Measurements from ENCODE around the gene SENP1. TPM values are rescaled to one million over a fixed set of nuclear protein-coding genes. Genes with fewer than 3 reads are reported as not detected.

Gene SENP1
- total RNA-seq, 1 donor from 2014 or later: 32.0 TPM

DNA sequence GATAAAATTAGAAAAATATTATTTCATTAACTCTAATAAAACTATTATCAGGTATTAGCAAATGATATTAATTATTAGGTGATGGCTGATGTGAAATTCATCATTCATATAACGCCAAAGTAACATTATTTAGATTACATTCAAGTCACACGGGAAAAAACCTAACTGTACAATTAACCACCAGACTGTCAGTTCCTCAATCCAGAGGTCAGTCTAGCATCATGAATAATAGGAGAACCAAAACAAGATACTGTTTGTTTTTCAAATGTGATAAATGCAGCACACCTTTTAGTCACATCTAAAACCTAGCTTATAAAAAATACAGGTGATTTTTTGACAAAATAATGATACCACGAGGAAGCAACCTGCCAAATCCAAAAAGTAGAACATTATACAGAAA lies 19.6 kb downstream of the SENP1 start:
- no peak for DNase-seq (ENCODE audit: extremely low spot score, unreplicated experiment)
- H3K27me3 Mint-ChIP-seq: no peaks in the 10 kb centered on the region
- no peak overlapping the region for H3K27ac Mint-ChIP-seq
- TF ChIP-seq, protein P1, sequence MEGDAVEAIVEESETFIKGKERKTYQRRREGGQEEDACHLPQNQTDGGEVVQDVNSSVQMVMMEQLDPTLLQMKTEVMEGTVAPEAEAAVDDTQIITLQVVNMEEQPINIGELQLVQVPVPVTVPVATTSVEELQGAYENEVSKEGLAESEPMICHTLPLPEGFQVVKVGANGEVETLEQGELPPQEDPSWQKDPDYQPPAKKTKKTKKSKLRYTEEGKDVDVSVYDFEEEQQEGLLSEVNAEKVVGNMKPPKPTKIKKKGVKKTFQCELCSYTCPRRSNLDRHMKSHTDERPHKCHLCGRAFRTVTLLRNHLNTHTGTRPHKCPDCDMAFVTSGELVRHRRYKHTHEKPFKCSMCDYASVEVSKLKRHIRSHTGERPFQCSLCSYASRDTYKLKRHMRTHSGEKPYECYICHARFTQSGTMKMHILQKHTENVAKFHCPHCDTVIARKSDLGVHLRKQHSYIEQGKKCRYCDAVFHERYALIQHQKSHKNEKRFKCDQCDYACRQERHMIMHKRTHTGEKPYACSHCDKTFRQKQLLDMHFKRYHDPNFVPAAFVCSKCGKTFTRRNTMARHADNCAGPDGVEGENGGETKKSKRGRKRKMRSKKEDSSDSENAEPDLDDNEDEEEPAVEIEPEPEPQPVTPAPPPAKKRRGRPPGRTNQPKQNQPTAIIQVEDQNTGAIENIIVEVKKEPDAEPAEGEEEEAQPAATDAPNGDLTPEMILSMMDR (conservative IDR thresholded peaks at IDR 0.05): no peak
- H3K4me3 Mint-ChIP-seq: no peak overlapping the region
- no peaks in the 10 kb centered on the region for H3K9me3 Mint-ChIP-seq
- no peaks in the 10 kb centered on the region for H3K4me1 Mint-ChIP-seq (ENCODE audit: unreplicated experiment)
- H3K36me3 Mint-ChIP-seq: peaks cover 8% of the 10 kb centered on the region

DNA sequence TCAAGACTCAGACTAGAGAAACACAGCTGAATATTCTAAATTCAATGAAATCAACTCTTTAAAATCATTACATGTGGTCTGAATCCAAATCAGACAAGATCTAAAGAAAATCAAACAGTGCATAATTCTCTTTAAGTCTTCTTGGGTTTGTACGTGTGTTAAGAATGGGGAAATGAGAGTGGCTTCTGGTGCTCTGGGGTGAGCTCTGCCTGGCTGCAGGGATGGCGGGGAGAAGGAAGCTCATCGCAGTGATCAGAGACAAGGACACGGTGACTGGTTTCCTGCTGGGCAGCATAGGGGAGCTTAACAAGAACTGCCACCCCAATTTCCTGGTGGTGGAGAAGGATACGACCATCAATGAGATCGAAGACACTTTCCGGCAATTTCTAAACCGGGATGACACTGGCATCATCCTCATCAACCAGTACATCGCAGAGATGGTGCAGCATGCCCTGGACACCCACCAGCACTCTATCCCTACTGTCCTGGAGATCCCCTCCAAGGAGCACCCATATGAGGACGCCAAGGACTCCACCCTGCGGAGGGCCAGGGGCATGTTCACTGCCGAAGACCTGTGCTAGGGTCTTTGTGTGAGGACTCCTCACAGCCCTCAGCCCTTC lies 20.9 kb downstream of the SENP1 start:
- Mint-ChIP-seq H3K36me3 (peaks cover 17% of the 10 kb centered on the region), H3K4me1 (ENCODE audit: unreplicated experiment) (no peaks in the 10 kb centered on the region), H3K27me3 (no peaks in the 10 kb centered on the region), H3K9me3 (no peaks in the 10 kb centered on the region), H3K4me3 (no peak overlapping the region), H3K27ac (no peak overlapping the region)
- TF ChIP-seq, protein P1 (conservative IDR thresholded peaks at IDR 0.05): no peak
- DNase-seq (ENCODE audit: extremely low spot score, unreplicated experiment): no peak

DNA sequence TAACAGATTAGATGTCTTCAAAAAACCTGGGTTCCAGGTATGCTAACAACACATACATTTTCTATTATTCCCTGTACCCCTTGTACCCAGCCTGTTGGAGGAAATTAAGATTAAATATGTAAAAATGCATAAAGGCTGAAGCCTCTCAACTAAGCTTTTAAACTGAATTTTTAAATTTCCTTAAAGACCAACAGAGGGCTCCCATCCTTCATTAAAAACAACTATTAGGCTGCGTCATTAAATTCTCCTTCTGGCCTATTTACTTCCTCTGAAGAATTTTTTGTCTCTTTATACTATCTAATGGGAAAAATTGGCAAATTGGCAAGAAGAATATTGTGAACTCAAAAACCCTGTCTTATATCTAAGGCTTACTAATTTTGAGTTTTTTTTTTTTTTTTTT lies 21.8 kb downstream of the SENP1 start:
- no peak for DNase-seq (ENCODE audit: extremely low spot score, unreplicated experiment)
- Mint-ChIP-seq H3K27me3 (no peaks in the 10 kb centered on the region), H3K9me3 (no peaks in the 10 kb centered on the region), H3K27ac (no peak overlapping the region), H3K36me3 (peaks cover 18% of the 10 kb centered on the region), H3K4me3 (no peak overlapping the region), H3K4me1 (ENCODE audit: unreplicated experiment) (no peaks in the 10 kb centered on the region)
- TF ChIP-seq, protein P1 (conservative IDR thresholded peaks at IDR 0.05): peak; percentile 62

DNA sequence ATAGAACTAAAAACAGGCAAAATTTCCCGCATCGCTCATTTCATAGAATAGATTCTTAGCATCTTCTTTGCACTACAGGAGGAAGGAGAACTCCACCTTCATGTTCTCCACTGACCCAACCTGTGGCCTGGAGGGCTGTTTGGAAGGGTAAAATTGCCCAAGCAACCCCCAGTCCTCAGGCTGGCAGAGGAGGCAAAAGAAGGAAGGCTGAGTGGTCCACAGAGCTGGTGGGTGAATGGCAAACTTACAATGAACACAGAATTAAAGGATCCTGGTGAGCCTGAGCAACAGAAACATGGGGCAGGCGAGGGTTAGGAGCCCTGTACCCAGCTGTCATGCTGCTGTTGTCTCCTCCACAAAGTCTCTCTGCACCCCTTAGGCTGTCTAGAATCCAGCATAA lies 25.1 kb downstream of the SENP1 start:
- Mint-ChIP-seq H3K36me3 (peaks cover 25% of the 10 kb centered on the region), H3K9me3 (no peaks in the 10 kb centered on the region), H3K27ac (no peak overlapping the region), H3K4me3 (no peak overlapping the region), H3K4me1 (ENCODE audit: unreplicated experiment) (no peaks in the 10 kb centered on the region), H3K27me3 (no peaks in the 10 kb centered on the region)
- DNase-seq (ENCODE audit: extremely low spot score, unreplicated experiment): no peak
- TF ChIP-seq, protein P1 (conservative IDR thresholded peaks at IDR 0.05): no peak

DNA sequence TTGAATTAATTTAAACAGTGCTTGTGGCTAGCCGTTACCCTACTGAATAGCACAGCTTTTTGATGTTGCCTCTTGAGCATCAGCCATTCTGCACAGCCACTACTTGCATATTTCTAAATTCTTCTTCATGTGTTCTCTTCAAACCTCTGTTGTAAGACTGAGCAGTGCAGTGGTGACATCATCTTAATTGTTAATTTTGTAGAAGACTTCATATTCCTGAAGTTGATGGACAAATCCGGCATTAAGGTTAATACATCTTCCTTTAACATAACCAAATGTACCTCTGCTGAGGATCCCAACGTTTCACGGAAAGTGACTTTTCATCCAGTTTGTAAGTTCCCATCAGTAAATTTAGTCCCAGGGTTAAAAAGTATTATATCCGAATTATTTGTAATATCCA lies 25.6 kb downstream of the SENP1 start:
- Mint-ChIP-seq H3K4me1 (ENCODE audit: unreplicated experiment) (no peaks in the 10 kb centered on the region), H3K36me3 (peaks cover 28% of the 10 kb centered on the region), H3K27me3 (no peaks in the 10 kb centered on the region), H3K9me3 (no peaks in the 10 kb centered on the region), H3K27ac (no peak overlapping the region), H3K4me3 (no peak overlapping the region)
- DNase-seq (ENCODE audit: extremely low spot score, unreplicated experiment): no peak
- TF ChIP-seq, protein P1 (conservative IDR thresholded peaks at IDR 0.05): no peak

DNA sequence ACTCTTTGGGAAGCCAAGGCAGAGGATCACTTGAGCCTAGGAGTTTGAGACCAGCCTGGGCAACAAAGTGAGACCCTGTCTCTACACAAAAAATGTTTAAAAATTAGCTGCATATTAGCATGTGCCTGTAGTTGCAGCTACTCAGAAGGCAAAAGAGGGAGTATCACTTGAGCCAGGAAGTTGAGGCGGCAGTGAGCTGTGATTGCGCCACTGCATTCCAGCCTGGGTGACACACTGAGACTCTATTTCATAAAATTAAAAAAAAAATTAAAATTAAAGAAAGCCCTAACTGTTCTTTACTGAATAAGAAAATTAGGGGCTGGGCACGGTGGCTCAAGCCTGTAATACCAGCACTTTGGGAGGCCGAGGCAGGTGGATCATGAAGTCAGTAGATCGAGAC lies 27.0 kb downstream of the SENP1 start:
- no peak overlapping the region for H3K27ac Mint-ChIP-seq
- no peaks in the 10 kb centered on the region for H3K9me3 Mint-ChIP-seq
- no peaks in the 10 kb centered on the region for H3K27me3 Mint-ChIP-seq
- TF ChIP-seq, protein P1 (conservative IDR thresholded peaks at IDR 0.05): no peak
- no peak for DNase-seq (ENCODE audit: extremely low spot score, unreplicated experiment)
- H3K4me1 Mint-ChIP-seq (ENCODE audit: unreplicated experiment): no peaks in the 10 kb centered on the region
- peaks cover 33% of the 10 kb centered on the region for H3K36me3 Mint-ChIP-seq
- no peak overlapping the region for H3K4me3 Mint-ChIP-seq

All from type B pancreatic cell (in vitro differentiated cells).